AG04449 (cell line): ENCODE measurements around the gene ARL14EP.

Experiments used
- CTCF ChIA-PET: fragments of 350-600 bp; formaldehyde crosslinking; extraction: SDS; loops from one replicate; lab custom pipeline; 2021; ENCODE audit warnings: antibody characterized with exemption; lab: Yijun Ruan, JAX
- POLR2A ChIA-PET: fragments of 400-600, 350-600 bp; formaldehyde crosslinking; extraction: SDS; loops from one replicate; lab custom pipeline; 2020; ENCODE audit warnings: antibody characterized with exemption, inconsistent platforms; lab: Yijun Ruan, JAX
- DNase-seq: peaks from one replicate; pipeline ENCODE4 v3.0.0-alpha.2; 2010; ENCODE audit warnings: low read depth, low spot score
- H3K4me3 ChIP-seq: 2 replicates; pipeline ENCODE4 v1.5.1; 2011; ENCODE audit warnings: low read depth, mild to moderate bottlenecking, control low read depth, low read length
- TF ChIP-seq, protein P1 (sequence below): IDR thresholded peaks from one replicate; pipeline ENCODE4 v1.5.1; 2011; ENCODE audit warnings: mild to moderate bottlenecking, moderate library complexity, low read length, control low read depth, inconsistent platforms; ENCODE audit not compliant: insufficient read depth; ENCODE audit errors: missing control alignments

ARL14EP gene

GRCh38 chr11:30346068-30346688 is 23.3 kb downstream of the ARL14EP start:
- DNase-seq, result no peak
- ChIA-PET CTCF (interaction anchor here (0.9 to 3.3 kb wide), 10 partner anchors 9 to 574 kb away, joined by 3 to 43 read pairs (median 8); no protein-coding TSS in a partner anchor), POLR2A (no interaction called here)
- no peak overlapping the region for H3K4me3 ChIP-seq
- TF ChIP-seq, protein P1, sequence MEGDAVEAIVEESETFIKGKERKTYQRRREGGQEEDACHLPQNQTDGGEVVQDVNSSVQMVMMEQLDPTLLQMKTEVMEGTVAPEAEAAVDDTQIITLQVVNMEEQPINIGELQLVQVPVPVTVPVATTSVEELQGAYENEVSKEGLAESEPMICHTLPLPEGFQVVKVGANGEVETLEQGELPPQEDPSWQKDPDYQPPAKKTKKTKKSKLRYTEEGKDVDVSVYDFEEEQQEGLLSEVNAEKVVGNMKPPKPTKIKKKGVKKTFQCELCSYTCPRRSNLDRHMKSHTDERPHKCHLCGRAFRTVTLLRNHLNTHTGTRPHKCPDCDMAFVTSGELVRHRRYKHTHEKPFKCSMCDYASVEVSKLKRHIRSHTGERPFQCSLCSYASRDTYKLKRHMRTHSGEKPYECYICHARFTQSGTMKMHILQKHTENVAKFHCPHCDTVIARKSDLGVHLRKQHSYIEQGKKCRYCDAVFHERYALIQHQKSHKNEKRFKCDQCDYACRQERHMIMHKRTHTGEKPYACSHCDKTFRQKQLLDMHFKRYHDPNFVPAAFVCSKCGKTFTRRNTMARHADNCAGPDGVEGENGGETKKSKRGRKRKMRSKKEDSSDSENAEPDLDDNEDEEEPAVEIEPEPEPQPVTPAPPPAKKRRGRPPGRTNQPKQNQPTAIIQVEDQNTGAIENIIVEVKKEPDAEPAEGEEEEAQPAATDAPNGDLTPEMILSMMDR, result peak; percentile 38

DNA sequence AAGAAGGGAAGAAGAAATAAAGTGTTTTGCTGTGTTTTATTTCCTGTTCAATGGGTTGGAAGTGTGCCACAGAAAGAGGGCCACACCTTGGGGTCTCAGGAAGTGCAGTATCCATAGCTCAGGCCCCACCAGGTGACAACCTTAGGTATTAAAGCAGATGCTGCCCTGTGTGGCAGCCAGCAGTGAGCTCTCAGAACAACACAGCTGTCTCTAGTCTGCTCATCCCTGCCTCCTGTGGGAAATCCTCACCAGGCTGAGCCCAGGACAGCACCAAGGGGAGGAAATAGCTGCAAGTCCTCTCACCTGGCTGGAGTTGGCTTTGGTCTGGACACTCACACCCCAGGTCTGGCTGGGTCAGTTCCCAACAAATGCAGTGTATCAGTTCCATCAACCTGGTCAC is 25.1 kb downstream of the ARL14EP start:
- CTCF ChIA-PET, result interaction anchor here (0.9 to 2.2 kb wide), 5 partner anchors 27 to 570 kb away, joined by 3 to 7 read pairs (median 4); no protein-coding TSS in a partner anchor

GRCh38 chr11:30349885-30350284 is 27.0 kb downstream of the ARL14EP start:
- H3K4me3 ChIP-seq, result no peak overlapping the region
- CTCF ChIA-PET, result interaction anchor here (1.5 to 2.0 kb wide), 2 partner anchors 564 to 568 kb away, joined by 3 to 6 read pairs; no protein-coding TSS in a partner anchor
- POLR2A ChIA-PET, result interaction anchor here (0.6 kb wide), 1 partner anchor 93 kb away, joined by 3 read pairs; no protein-coding TSS in a partner anchor
- TF ChIP-seq, protein P1, result no peak
- no peak for DNase-seq

More for the DNA sequence above, 25.1 kb downstream of the ARL14EP start:
- TF ChIP-seq, protein P1, result no peak
- H3K4me3 ChIP-seq, result no peak overlapping the region
- POLR2A ChIA-PET, result no interaction called here
- DNase-seq, result no peak

GRCh38 chr11:30350384-30350783 is 27.5 kb downstream of the ARL14EP start:
- ChIA-PET CTCF (interaction anchor here (1.5 kb wide), 1 partner anchor 568 kb away, joined by 3 read pairs; no protein-coding TSS in a partner anchor), POLR2A (interaction anchor here (0.6 kb wide), 1 partner anchor 93 kb away, joined by 3 read pairs; no protein-coding TSS in a partner anchor)
- TF ChIP-seq, protein P1, result no peak
- no peak overlapping the region for H3K4me3 ChIP-seq
- DNase-seq, result no peak

GRCh38 chr11:30351061-30351460 is 28.2 kb downstream of the ARL14EP start:
- no peak for DNase-seq
- POLR2A ChIA-PET, result no interaction called here
- TF ChIP-seq, protein P1, result no peak
- no peak overlapping the region for H3K4me3 ChIP-seq
- CTCF ChIA-PET, result interaction anchor here (0.8 to 1.5 kb wide), 2 partner anchors 564 to 567 kb away, joined by 3 read pairs; no protein-coding TSS in a partner anchor

GRCh38 chr11:30356391-30356790 is 33.5 kb downstream of the ARL14EP start:
- ChIA-PET POLR2A (no interaction called here), CTCF (interaction anchor here (1.1 to 1.2 kb wide), 3 partner anchors 11 to 562 kb away, joined by 3 to 4 read pairs (median 4); no protein-coding TSS in a partner anchor)
- no peak for DNase-seq
- H3K4me3 ChIP-seq, result no peak overlapping the region
- TF ChIP-seq, protein P1, result no peak
